Measurements from ENCODE around the gene ZNF32. TPM values are rescaled to one million over a fixed set of nuclear protein-coding genes. Genes with fewer than 3 reads are reported as not detected.

ZNF32 gene
- total RNA-seq, 1 experiment from 2014 or later, result 14.6 TPM

GRCh38 chr10:43679509-43679908 lies 30.8 kb upstream of the ZNF32 start:
- Mint-ChIP-seq H3K9me3 (peaks cover 0 to 6% of the 10 kb centered on the region in 2 experiments; a peak in 2 of 5 replicates), H3K27ac (no peak overlapping the region), H3K4me3 (no peak overlapping the region), H3K27me3 (ENCODE audit: low read depth) (peaks cover 5% of the 10 kb centered on the region), H3K36me3 (ENCODE audit: insufficient read depth in 1 of 3, low read depth in 3 of 3) (peaks cover 0 to 1% (median 0%) of the 10 kb centered on the region in 3 experiments; a peak in 2 of 7 replicates), H3K4me1 (0 out of 4 replicates have a peak, but pooled peaks cover 0 to 3% of the 10 kb centered on the region in 2 experiments)
- H3K79me1 ChIP-seq (ENCODE audit: insufficient read depth, low read depth, low read length, poor library complexity, severe bottlenecking), result no peaks in the 10 kb centered on the region
- WGBS (ENCODE audit: extremely low coverage, insufficient read length, low lambda C conversion rate), result no CpG with 5 or more reads among the region's 7 CpGs
- no peak for TF ChIP-seq CTCF (conservative IDR thresholded peaks at IDR 0.05)
- H4K5ac ChIP-seq (ENCODE audit: insufficient read length, low read depth, low read length), result no peak overlapping the region
- no peak overlapping the region for H2BK12ac ChIP-seq (ENCODE audit: insufficient read length, low read depth, low read length)
- no peak overlapping the region for H4K8ac ChIP-seq (replicated peaks; ENCODE audit: insufficient read length, low read depth, low read length)
- no peak overlapping the region for H3T11ph ChIP-seq (ENCODE audit: low read length)
- H2AK5ac ChIP-seq (ENCODE audit: insufficient read length, low read length), result no peak overlapping the region
- no peak overlapping the region for H2BK20ac ChIP-seq (ENCODE audit: low read depth, low read length, poor library complexity, severe bottlenecking)
- H3K9ac ChIP-seq (ENCODE audit: extremely low read depth, insufficient read length, low read length), result no peak overlapping the region
- no peak overlapping the region for H3K4ac ChIP-seq (ENCODE audit: low read depth, low read length)
- H3K56ac ChIP-seq (ENCODE audit: insufficient read length, low read depth, low read length), result no peak overlapping the region
- H3K9me3 ChIP-seq (ENCODE audit: control insufficient read depth, low read depth, low read length), result no peaks in the 10 kb centered on the region
- DNase-seq, result no peak
- no peak overlapping the region for H4K91ac ChIP-seq (ENCODE audit: insufficient read length, low read depth, low read length)
- H2BK5ac ChIP-seq (ENCODE audit: insufficient read length, low read length), result no peak overlapping the region
- no peak overlapping the region for H3K18ac ChIP-seq (ENCODE audit: insufficient read length, low read depth, low read length)
- no peaks in the 10 kb centered on the region for H3K79me2 ChIP-seq (ENCODE audit: insufficient read depth, low read length)
- H2AFZ ChIP-seq (ENCODE audit: low read length), result no peak overlapping the region
- no peaks in the 10 kb centered on the region for H4K20me1 ChIP-seq (ENCODE audit: control insufficient read depth, insufficient read depth, insufficient read length)
- H3K4me1 ChIP-seq (ENCODE audit: insufficient read depth, low read length), result no peaks in the 10 kb centered on the region
- H3K27me3 ChIP-seq (ENCODE audit: insufficient read depth, low read length), result no peaks in the 10 kb centered on the region
- H3K4me2 ChIP-seq (ENCODE audit: insufficient read depth, insufficient read length, low read length), result no peak overlapping the region
- no peak overlapping the region for H2BK120ac ChIP-seq (ENCODE audit: low read depth, low read length, poor library complexity, severe bottlenecking)
- no peak overlapping the region for H3K23ac ChIP-seq (ENCODE audit: insufficient read length, low read depth, low read length)
- no peak overlapping the region for H3K27ac ChIP-seq (ENCODE audit: insufficient read length, low read depth, low read length)
- no peak overlapping the region for H2BK15ac ChIP-seq (ENCODE audit: low read depth, low read length)
- H3K23me2 ChIP-seq (ENCODE audit: insufficient read length, low read depth, low read length, poor library complexity, severe bottlenecking), result no peaks in the 10 kb centered on the region
- no peak overlapping the region for H3K14ac ChIP-seq (ENCODE audit: insufficient read depth, low read length)

Data from H9 (cell line).